ENCODE results near the gene NUP43. TPM values are rescaled to one million over a fixed set of nuclear protein-coding genes. Genes with fewer than 3 reads are reported as not detected.

NUP43 gene
- 10 to 100 TPM; 47.2 to 50.5 TPM for total RNA-seq

GRCh38 chr6:149746147-149746946 is at the start of gene NUP43:
Gene NUP43, minus strand, starts transcription at chr6:149746529. Its CDS starts 34 bp downstream, at chr6:149746495.

GRCh38 chr6:149749594-149750135 is 3.3 kb upstream of the NUP43 start, which contains the start of gene PCMT1:
Gene PCMT1, plus strand, starts transcription at chr6:149749741. Its CDS starts 161 bp downstream, at chr6:149749902.

GRCh38 chr6:149717588-149718458 is 28.5 kb downstream of the NUP43 start, which contains the start of gene LATS1:
Gene LATS1, minus strand, starts transcription at chr6:149718101. Its CDS starts 15,975 bp downstream, at chr6:149702126.

Other genes starting within 250 kb of the NUP43 start
- gene PPIL4, start 200.5 kb downstream of the NUP43 start, total RNA-seq, result 10 to 100 TPM; 19.6 to 19.8 TPM
- gene GINM1, start 180.2 kb downstream of the NUP43 start, total RNA-seq, result 10 to 100 TPM; 19.3 TPM
- gene KATNA1, start 97.8 kb downstream of the NUP43 start, total RNA-seq, result 10 to 100 TPM; 26.9 to 27.0 TPM
- gene LATS1, start 28.4 kb downstream of the NUP43 start, total RNA-seq, result 10 to 100 TPM; 37.3 to 37.6 TPM
- 10 to 100 TPM; 65.0 to 69.6 TPM for gene PCMT1, start 3.2 kb upstream of the NUP43 start, total RNA-seq
- gene LRP11, start 117.8 kb upstream of the NUP43 start, total RNA-seq, result 1 to 10 TPM; 4.6 to 4.9 TPM
- gene RAET1E, start 151.6 kb upstream of the NUP43 start, total RNA-seq, result not detected
- gene RAET1G, start 176.6 kb upstream of the NUP43 start, total RNA-seq, result not detected
- 1 to 10 TPM; 2.7 to 3.4 TPM for gene ULBP2, start 195.5 kb upstream of the NUP43 start, total RNA-seq
- gene ULBP1, start 217.4 kb upstream of the NUP43 start, total RNA-seq, result under 1 TPM; 0.82 to 0.96 TPM